Gastrocnemius medialis (tissue), 4 donors: ENCODE results near the gene CLEC10A. TPM values are rescaled to one million over a fixed set of nuclear protein-coding genes. Genes with fewer than 3 reads are reported as not detected.
"Not testable (repeated sequence)": the region's sequence is repeated elsewhere in the genome, so short reads cannot be mapped to it uniquely, and the experiment has no call there.

Experiments used
- ATAC-seq, 2 donors: fragments of 150-250 bp; one replicate each; pipeline ENCODE4 v1.9.1; 2016
- DNase-seq, 2 donors: peaks; one replicate each; pipeline ENCODE4 v3.0.0-alpha.2; 2019
- H3K27ac ChIP-seq, 4 donors: fragments of 200-600 bp; sonication (generic); 1 replicate in 1 of 4; 2 replicates in 3 of 4; pipeline ENCODE4 v1.5.1; 2016 to 2018; ENCODE audit warnings: mild to moderate bottlenecking in 2 of 4, moderate library complexity in 1 of 4
- H3K27me3 ChIP-seq, 3 donors: fragments of 200-600 bp; sonication (generic) in 2 of 3; 1 replicate in 1 of 3; 2 replicates in 2 of 3; pipeline versions ENCODE4 v1.5.1 to v1.6.0; 2016 to 2019; ENCODE audit warnings: mild to moderate bottlenecking in 1 of 3, moderate library complexity in 1 of 3
- H3K36me3 ChIP-seq, 2 donors: fragments of 200-600 bp; sonication (generic) in 1 of 2; one replicate each; pipeline ENCODE4 v1.5.1; 2017 to 2018
- H3K4me1 ChIP-seq, 2 donors: fragments of 200-600 bp; sonication (generic) in 1 of 2; one replicate each; pipeline ENCODE4 v1.5.1; 2016 to 2017; ENCODE audit warnings: mild to moderate bottlenecking in 2 of 2
- H3K4me3 ChIP-seq, 4 donors: fragments of 200-600 bp; sonication (generic) in 3 of 4; 1 replicate in 1 of 4; 2 replicates in 3 of 4; pipeline ENCODE4 v1.5.1; 2016 to 2019; ENCODE audit warnings: mild to moderate bottlenecking in 2 of 4
- H3K9me3 ChIP-seq, 3 donors: fragments of 200-600 bp; sonication (generic) in 2 of 3; 1 replicate in 1 of 3; 2 replicates in 2 of 3; pipeline ENCODE4 v1.5.1; 2016 to 2019
- CTCF ChIP-seq, 5 experiments: fragments of 450-650 bp in 3 of 5; fragments of 200-600 bp in 2 of 5; sonication (generic) in 2 of 5; IDR thresholded peaks in 4 of 5; conservative IDR thresholded peaks in 1 of 5; 1 replicate in 4 of 5; 2 replicates in 1 of 5; pipeline ENCODE4 v1.5.1; 2016 to 2019; ENCODE audit warnings: antibody characterized with exemption in 5 of 5, mild to moderate bottlenecking in 3 of 5, moderate library complexity in 3 of 5
- POLR2A ChIP-seq, 2 donors: fragments of 450-650 bp; IDR thresholded peaks; one replicate each; pipeline ENCODE4 v1.6.1; 2017; ENCODE audit warnings: antibody characterized with exemption in 2 of 2, mild to moderate bottlenecking in 2 of 2, moderate library complexity in 2 of 2
- in situ Hi-C, 4 donors: fragments of 200-750 bp; cut with MboI; loops; one replicate each; pipeline versions ENCODE4 v1.15.0 to v1.8.0; 2017; ENCODE audit warnings: low sequenced_read_pairs in 4 of 4
- intact Hi-C: fragments of 100-400 bp; cut with DNase I; formaldehyde crosslinking; loops from one replicate; pipeline ENCODE4 v1.15.1; 2023; ENCODE audit warnings: low total_unique reads
- total RNA-seq, 4 donors: library from RNA; depleted of rRNA; stranded (reverse); fragments of >200 nt; gene quantifications; one replicate each; pipeline versions ENCODE4 v1.1.0 to v1.2.3, GENCODE V29; 2016

CLEC10A gene
- total RNA-seq, 4 donors from 2014 or later: 1.3 to 2.8 (median 2.3) TPM; not detected in 1

DNA sequence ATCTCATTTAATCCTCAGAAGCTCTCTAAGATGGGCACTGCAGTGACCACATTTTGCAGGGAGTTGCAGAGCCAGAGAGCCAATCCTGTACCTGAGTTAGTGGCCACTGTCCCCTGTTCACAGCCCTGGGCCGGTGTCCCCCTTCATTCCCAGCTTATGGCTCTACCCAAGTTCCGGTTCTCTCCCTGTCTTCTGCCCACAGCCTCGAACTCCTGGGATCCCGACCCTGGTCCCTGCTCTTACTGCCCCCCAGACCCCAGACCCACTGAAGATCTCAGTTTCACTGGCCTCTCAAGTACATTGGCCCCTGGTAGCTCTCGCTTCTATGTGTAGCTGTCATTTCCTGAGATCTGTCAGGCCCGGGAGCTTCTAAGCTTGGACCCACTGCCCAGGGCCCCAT is 22.4 kb upstream of the CLEC10A start:
- Histone ChIP-seq H3K27me3 (peaks cover 7 to 15% (median 13%) of the 10 kb centered on the region in 3 donors), H3K27ac (no peak overlapping the region), H3K4me3 (no peak overlapping the region), H3K36me3 (no peaks in the 10 kb centered on the region), H3K4me1 (no peaks in the 10 kb centered on the region), H3K9me3 (no peaks in the 10 kb centered on the region)
- TF ChIP-seq POLR2A (IDR thresholded peaks at IDR 0.05) (no peak), CTCF (IDR thresholded peaks at IDR 0.05 in 4 of 5, conservative IDR thresholded peaks at IDR 0.05 in 1 of 5) (no peak)
- ATAC-seq (no peak), DNase-seq (no peak)
- in situ Hi-C loops (no loop called here), intact Hi-C loops (no loop called here)

GRCh38 chr17:7101531-7101930 is 21.5 kb upstream of the CLEC10A start:
- ATAC-seq (no peak), DNase-seq (no peak)
- H3K27ac ChIP-seq: no peak overlapping the region
- peaks cover 0 to 15% (median 13%) of the 10 kb centered on the region in 3 donors for H3K27me3 ChIP-seq
- no peak for TF ChIP-seq CTCF (IDR thresholded peaks at IDR 0.05 in 4 of 5, conservative IDR thresholded peaks at IDR 0.05 in 1 of 5)
- TF ChIP-seq POLR2A (IDR thresholded peaks at IDR 0.05): no peak
- H3K36me3 ChIP-seq: no peaks in the 10 kb centered on the region
- H3K4me3 ChIP-seq: no peak overlapping the region
- H3K4me1 ChIP-seq: no peaks in the 10 kb centered on the region
- H3K9me3 ChIP-seq: no peaks in the 10 kb centered on the region
- in situ Hi-C loops (no loop called here), intact Hi-C loops (no loop called here)

DNA sequence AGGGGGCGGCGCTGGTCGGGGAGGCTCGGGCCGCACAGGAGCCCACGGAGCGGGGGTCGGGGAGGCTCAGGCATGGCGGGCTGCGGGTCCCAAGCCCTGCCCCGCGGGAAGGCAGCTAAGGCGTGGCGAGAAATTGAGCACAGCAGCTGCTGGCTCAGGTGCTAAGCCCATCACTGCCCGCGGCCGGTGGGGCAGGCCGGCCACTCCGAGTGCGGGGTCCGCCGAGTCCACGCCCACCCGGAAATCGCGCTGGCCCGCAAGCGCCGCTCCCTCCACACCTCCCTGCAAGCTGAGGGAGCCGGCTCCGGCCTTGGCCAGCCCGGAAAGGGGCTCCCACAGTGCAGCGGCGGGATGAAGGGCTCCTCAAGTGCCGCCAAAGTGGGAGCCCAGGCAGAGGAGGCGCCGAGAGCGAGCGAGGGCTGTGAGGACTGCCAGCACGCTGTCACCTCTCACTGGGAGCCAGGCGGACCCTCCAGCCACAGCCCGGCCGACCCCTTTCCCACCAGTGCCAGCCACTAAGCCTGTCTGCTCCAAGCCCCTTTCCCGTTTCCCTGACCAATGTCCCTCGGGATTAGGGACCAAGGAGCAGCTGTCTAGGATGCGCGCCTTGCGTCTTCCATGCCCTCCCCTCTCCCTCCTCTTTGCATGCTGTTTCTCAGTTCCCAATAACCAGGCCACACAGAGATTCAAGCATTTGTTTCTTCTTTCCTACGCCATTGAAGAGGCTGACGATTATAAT is 20.8 kb upstream of the CLEC10A start:
- H3K4me3 ChIP-seq, H3K4me1 ChIP-seq, DNase-seq, ATAC-seq, H3K36me3 ChIP-seq, intact Hi-C loops, in situ Hi-C loops, H3K27ac ChIP-seq, H3K9me3 ChIP-seq: not testable (repeated sequence)
- H3K27me3 ChIP-seq: peaks cover 0 to 15% (median 13%) of the 10 kb centered on the region in 3 donors

DNA sequence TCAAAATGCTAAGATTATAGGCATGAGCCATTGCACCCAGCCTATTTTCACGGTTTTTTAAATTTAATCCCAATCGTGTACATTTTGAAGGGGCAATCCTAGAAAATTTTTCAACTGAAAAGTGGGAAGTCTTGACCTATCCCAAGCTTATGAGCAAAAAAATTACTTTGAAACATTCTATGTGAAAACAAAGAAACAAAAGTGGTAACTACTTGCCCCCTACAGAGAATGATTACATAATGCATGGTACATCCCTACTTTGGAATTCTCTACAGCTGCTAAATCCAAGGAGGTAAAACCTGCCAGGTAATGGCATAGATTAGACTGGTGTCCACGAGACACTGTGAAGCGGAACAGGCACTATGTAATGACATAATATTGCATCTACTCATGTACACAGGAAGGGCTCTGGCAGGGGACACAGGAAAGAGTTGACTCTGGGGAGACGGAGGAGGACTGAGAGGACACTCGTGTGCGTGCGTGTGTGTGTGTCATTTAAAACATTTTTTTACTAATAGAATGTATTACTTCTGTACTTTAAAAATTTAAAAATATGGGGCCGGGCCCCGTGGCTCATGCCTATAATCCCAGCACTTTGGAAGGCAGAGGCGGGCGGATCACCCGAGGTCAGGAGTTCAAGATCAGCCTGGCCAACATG is 18.9 kb upstream of the CLEC10A start:
- no peak for DNase-seq
- in situ Hi-C loops: no loop called here

More for the DNA sequence above, 18.9 kb upstream of the CLEC10A start:
- H3K9me3 ChIP-seq: no peaks in the 10 kb centered on the region
- no peak overlapping the region for H3K27ac ChIP-seq
- intact Hi-C loops: no loop called here
- H3K4me3 ChIP-seq: no peak overlapping the region
- no peaks in the 10 kb centered on the region for H3K4me1 ChIP-seq
- no peak for ATAC-seq
- TF ChIP-seq POLR2A (IDR thresholded peaks at IDR 0.05): no peak
- no peak for TF ChIP-seq CTCF (IDR thresholded peaks at IDR 0.05 in 4 of 5, conservative IDR thresholded peaks at IDR 0.05 in 1 of 5)
- H3K36me3 ChIP-seq: no peaks in the 10 kb centered on the region
- peaks cover 0 to 13% (median 12%) of the 10 kb centered on the region in 3 donors for H3K27me3 ChIP-seq
